K562 (cell line): ENCODE results near the gene KLHL8. TPM values are rescaled to one million over a fixed set of nuclear protein-coding genes. Genes with fewer than 3 reads are reported as not detected.
A peak's percentile ranks its signal among the peaks of the same experiment; 100 is the strongest.

ENCODE experiments used
- ATAC-seq: fragments of 200-7000 bp; cut with Tn5 transposase; 3 replicates; pipeline ENCODE4 v1.9.1; 2020; ENCODE audit warnings: moderate library complexity
- BruUV-seq: library from RNA; stranded (reverse); fragments of 400-500 nt; replicated peaks from 2 replicates; lab custom pipeline; 2021; lab: Mats Ljungman, UMichigan
- CTCF ChIA-PET: fragments of 300-600 bp; formaldehyde crosslinking; extraction: SDS; loops from one replicate; lab custom pipeline; 2021; ENCODE audit warnings: low intra/inter-chr PET ratio; lab: Yijun Ruan, JAX
- POLR2A ChIA-PET: fragments of 300-600, 350-650 bp; sonication (Branson Sonifier 250); formaldehyde crosslinking; extraction: SDS; loops from one replicate; lab custom pipeline; 2021; ENCODE audit warnings: antibody characterized with exemption, inconsistent platforms; lab: Yijun Ruan, JAX
- DNase-seq, 4 experiments: peaks; one replicate each; pipeline versions ENCODE4 v3.0.0 to v3.0.0-alpha.2; 2011 to 2018; ENCODE audit warnings: low spot score in 3 of 4, mixed read lengths in 3 of 4; ENCODE audit errors: extremely low read depth in 1 of 4
- FAIRE-seq: peaks from 2 replicates; lab custom pipeline; 2011; peaks lifted over from hg19 to GRCh38; lab: Jason Lieb, UNC
- H2AFZ ChIP-seq: 2 replicates; pipeline ENCODE4 v1.6.0; 2011; ENCODE audit warnings: low read depth, low read length, control low read depth, inconsistent platforms
- H3K27ac ChIP-seq: fragments of 200-600 bp; 3 replicates; pipeline ENCODE4 v1.8.0; 2011; ENCODE audit warnings: low read depth, mild to moderate bottlenecking, control low read depth, inconsistent platforms, low read length, moderate library complexity, mixed read lengths; ENCODE audit errors: extremely low read depth
- H3K27me3 ChIP-seq, 2 experiments: fragments of 300-600 bp in 1 of 2; 2 replicates in 1 of 2; 3 replicates in 1 of 2; pipeline versions ENCODE4 v1.6.0 to v1.8.0; 2011; ENCODE audit warnings: inconsistent platforms in 2 of 2, low read length in 2 of 2, mild to moderate bottlenecking in 1 of 2, mixed read lengths in 1 of 2, moderate library complexity in 1 of 2; ENCODE audit not compliant: control insufficient read depth in 2 of 2, insufficient read depth in 2 of 2
- H3K36me3 ChIP-seq: fragments of 300-600 bp; 3 replicates; pipeline ENCODE4 v1.8.0; 2011; ENCODE audit warnings: mild to moderate bottlenecking, low read length, inconsistent platforms; ENCODE audit not compliant: control insufficient read depth, insufficient read depth
- H3K4me1 ChIP-seq, 2 experiments: fragments of 200-600 bp in 1 of 2; replicated peaks in 1 of 2; 2 replicates in 1 of 2; 3 replicates in 1 of 2; pipeline versions ENCODE4 v1.5.1 to v1.8.0; 2011; ENCODE audit warnings: inconsistent platforms in 2 of 2, low read length in 2 of 2, mild to moderate bottlenecking in 1 of 2, mixed read lengths in 1 of 2, moderate library complexity in 1 of 2; ENCODE audit not compliant: control insufficient read depth in 2 of 2, insufficient read depth in 2 of 2
- H3K4me2 ChIP-seq: 2 replicates; pipeline ENCODE4 v1.6.1; 2011; ENCODE audit warnings: low read length, control low read depth, inconsistent platforms, mixed read lengths; ENCODE audit not compliant: insufficient read depth
- H3K4me3 ChIP-seq: fragments of 200-600 bp; sonication (generic), shearing (Covaris generic); 2 replicates; pipeline ENCODE4 v1.5.1; 2016; ENCODE audit warnings: control low read depth, inconsistent platforms
- H3K79me2 ChIP-seq: fragments of 200-600 bp; 3 replicates; pipeline ENCODE4 v1.8.0; 2011; ENCODE audit warnings: low read length, inconsistent platforms; ENCODE audit not compliant: control insufficient read depth, insufficient read depth
- H3K9ac ChIP-seq, 2 experiments: 2 replicates each; pipeline versions ENCODE4 v1.6.0 to v1.6.1; 2011; ENCODE audit warnings: low read depth in 2 of 2, low read length in 2 of 2, control low read depth in 1 of 2, inconsistent platforms in 1 of 2, mild to moderate bottlenecking in 1 of 2, mixed read lengths in 1 of 2; ENCODE audit not compliant: insufficient read depth in 1 of 2
- H3K9me1 ChIP-seq: one replicate; pipeline ENCODE4 v1.6.0; 2011; ENCODE audit warnings: inconsistent platforms, mild to moderate bottlenecking, low read length, moderate library complexity; ENCODE audit not compliant: control insufficient read depth, insufficient read depth
- H3K9me3 ChIP-seq: replicated peaks from 2 replicates; pipeline ENCODE4 v1.5.1; 2011; ENCODE audit warnings: low read depth, low read length, inconsistent platforms; ENCODE audit not compliant: control insufficient read depth, insufficient read depth
- H4K20me1 ChIP-seq: replicated peaks from 2 replicates; pipeline ENCODE4 v1.6.1; 2011; ENCODE audit warnings: low read length, inconsistent platforms, mixed read lengths; ENCODE audit not compliant: control insufficient read depth, insufficient read depth
- ARID3A ChIP-seq: IDR thresholded peaks from 2 replicates; pipeline ENCODE4 v1.6.1; 2012; ENCODE audit warnings: low read depth, low read length, improper control_type of control experiment, borderline replicate concordance
- ELF1 ChIP-seq: fragments of 200-800 bp; sonication (Bioruptor generic); IDR thresholded peaks from 2 replicates; pipeline ENCODE4 v1.6.1; 2016; ENCODE audit warnings: missing genetic modification characterization, missing compliant biosample characterization
- GABPB2 ChIP-seq: fragments of 250-450 bp; sonication (Bioruptor Pico); conservative IDR thresholded peaks from 2 replicates; pipeline ENCODE4 v1.5.1; 2021; ENCODE audit warnings: mild to moderate bottlenecking
- NRF1 ChIP-seq, 2 experiments: fragments of 450-650 bp; IDR thresholded peaks in 1 of 2; conservative IDR thresholded peaks in 1 of 2; 2 replicates each; pipeline ENCODE4 v1.6.1; 2014; ENCODE audit warnings: mild to moderate bottlenecking in 2 of 2
- SETDB1 ChIP-seq: IDR thresholded peaks from one replicate; pipeline ENCODE4 v1.6.1; 2012; ENCODE audit warnings: low read length, control low read depth, inconsistent platforms
- TEAD2 ChIP-seq: fragments of 450-650 bp; IDR thresholded peaks from 2 replicates; pipeline ENCODE4 v1.6.1; 2016; ENCODE audit warnings: missing genetic modification characterization, control low read depth, missing compliant biosample characterization
- YY1 ChIP-seq, 3 experiments: IDR thresholded peaks; 2 replicates each; pipeline ENCODE4 v1.6.1; 2011; ENCODE audit warnings: low read length in 2 of 3, mild to moderate bottlenecking in 2 of 3, moderate library complexity in 2 of 3, borderline replicate concordance in 1 of 3, control low read depth in 1 of 3, low read depth in 1 of 3; ENCODE audit not compliant: insufficient read depth in 3 of 3, insufficient replicate concordance in 2 of 3, control insufficient read depth in 1 of 3, insufficient read length in 1 of 3; ENCODE audit errors: extremely low read depth in 1 of 3
- ZC3H4 ChIP-seq: sonication (generic); formaldehyde crosslinking; IDR thresholded peaks from 2 replicates; pipeline ENCODE4 v1.9.0; 2021; ENCODE audit warnings: missing genetic modification reagents, borderline replicate concordance
- ZNF445 ChIP-seq: fragments of 250-450 bp; sonication (Bioruptor Pico); IDR thresholded peaks from 2 replicates; pipeline ENCODE4 v1.4.0; 2020; ENCODE audit warnings: low read depth, mild to moderate bottlenecking, moderate library complexity
- WGBS: fragments of 100-300 bp; shearing (Covaris generic); methylation state at CpG from one replicate; pipeline ENCODE4 v1.1.6; 2016; ENCODE audit warnings: low coverage, mixed read lengths; ENCODE audit not compliant: insufficient coverage; ENCODE audit errors: missing lambda C conversion rate; 5-methylcytosine and 5-hydroxymethylcytosine counted together
- in situ Hi-C: fragments of 300-500 bp; cut with MboI; formaldehyde crosslinking; loops from 4 replicates; pipeline ENCODE4 v1.15.0; 2018; ENCODE audit warnings: inconsistent platforms, mixed read lengths
- intact Hi-C: fragments of 100-400 bp; cut with micrococcal nuclease; formaldehyde crosslinking; loops from 2 replicates; pipeline ENCODE4 v1.14.2; 2022
- polyA plus RNA-seq, 8 experiments: library from polyadenylated mRNA; depleted of rRNA in 4 of 8; stranded (reverse) in 5 of 8; unstranded in 3 of 8; fragments of >200 nt; fragmentation: Nextera tagmentation in 2 of 8; fragmentation: Illumina TruSeq in 1 of 8; extraction: Ambion mirVana in 2 of 8; extraction: Trizol in 1 of 8; gene quantifications; 2 replicates each; pipeline versions ENCODE4 v1.2.1 to v1.2.3, GENCODE V29; 2011 to 2014; ENCODE audit warnings: inconsistent platforms in 1 of 8, missing spikeins in 1 of 8
- total RNA-seq, 7 experiments: library from RNA; depleted of rRNA in 6 of 7; stranded (reverse); fragments of >200 nt in 6 of 7; fragmentation: Illumina TruSeq in 2 of 7; extraction: Trizol in 2 of 7; gene quantifications; 2 replicates each; pipeline versions ENCODE4 v1.2.1 to v1.2.3, GENCODE V29; 2011 to 2021; ENCODE audit warnings: low replicate concordance in 1 of 7
- TF ChIP-seq, protein P1 (sequence below): fragments of 200-800 bp; sonication (Bioruptor generic); IDR thresholded peaks from 2 replicates; pipeline ENCODE4 v1.6.1; 2017; ENCODE audit warnings: missing genetic modification characterization, missing compliant biosample characterization
- TF ChIP-seq, protein P2 (sequence below): fragments of 250-450 bp; sonication (Bioruptor Pico); IDR thresholded peaks from 2 replicates; pipeline ENCODE4 v1.8.0; 2022; ENCODE audit warnings: moderate library complexity, mild to moderate bottlenecking, inconsistent platforms

Gene KLHL8
- total and polyA plus RNA-seq, 9 of the 15 experiments (the other 6 are each of a cell fraction or from before 2014, with no cell fraction given) = 8.7 to 25.3 (median 15.7) TPM

DNA sequence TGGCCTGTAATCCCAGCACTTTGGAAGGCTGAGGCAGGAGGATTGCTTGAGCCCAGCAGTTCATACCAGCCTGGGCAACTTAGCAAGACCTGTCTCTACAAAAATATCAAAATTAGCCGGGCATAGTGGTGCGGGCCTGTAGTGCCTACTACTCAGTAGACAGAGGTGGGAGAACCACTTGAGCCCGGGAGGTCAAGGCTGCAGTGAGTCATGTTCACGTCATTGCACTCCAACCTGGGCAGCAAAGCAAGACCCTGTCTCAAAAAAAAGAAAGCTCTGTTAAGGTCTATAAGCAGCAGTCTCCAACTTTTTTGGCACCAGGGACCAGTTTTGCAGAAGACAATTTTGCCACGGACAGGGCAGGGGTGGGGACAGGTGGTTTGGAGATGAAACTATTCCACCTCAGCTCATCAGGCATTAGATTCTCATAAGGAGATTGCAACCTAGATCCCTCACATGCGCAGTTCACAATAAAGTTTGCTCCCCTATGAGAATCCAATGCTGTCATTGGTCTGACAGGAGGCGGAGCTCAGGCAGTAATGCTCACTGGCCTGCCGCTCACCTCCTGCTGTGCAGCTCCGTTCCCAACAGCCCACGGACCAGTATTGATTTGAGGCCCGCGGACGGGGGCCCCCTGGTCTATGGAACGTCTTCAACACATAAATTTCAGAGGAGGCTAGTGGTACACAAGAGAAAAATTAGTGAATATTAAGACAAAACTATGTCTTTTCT lies 67.9 kb downstream of the KLHL8 start:
- H3K9ac ChIP-seq = no peak overlapping the region
- H3K27me3 ChIP-seq = no peaks in the 10 kb centered on the region
- 54% methylated on average over 14 of the region's 14 CpGs for WGBS
- FAIRE-seq = no peak
- no peak overlapping the region for H2AFZ ChIP-seq
- POLR2A ChIA-PET = no interaction called here
- no peak overlapping the region for H3K4me2 ChIP-seq
- 0 out of 3 replicates have a peak, but pooled peaks have one; percentile 28 for ATAC-seq
- no peaks in the 10 kb centered on the region for H3K4me1 ChIP-seq
- no peaks in the 10 kb centered on the region for H3K79me2 ChIP-seq
- DNase-seq = no peak
- intact Hi-C loops (no loop called here), in situ Hi-C loops (loop anchor here (5.0 kb wide), 1 partner anchor 80 kb away; no protein-coding TSS in a partner anchor)
- no peaks in the 10 kb centered on the region for H3K9me1 ChIP-seq
- CTCF ChIA-PET = no interaction called here
- H3K36me3 ChIP-seq = no peaks in the 10 kb centered on the region
- no peaks in the 10 kb centered on the region for H4K20me1 ChIP-seq
- no peak overlapping the region for H3K27ac ChIP-seq
- H3K4me3 ChIP-seq = no peak overlapping the region
- H3K9me3 ChIP-seq = no peaks in the 10 kb centered on the region
- no TSS peak for BruUV-seq
- TF ChIP-seq SETDB1 (no peak), YY1 (IDR thresholded peaks at IDR 0.05; ENCODE audit: borderline replicate concordance in 1 of 3, control insufficient read depth in 1 of 3, extremely low read depth in 1 of 3, insufficient read depth in 3 of 3, insufficient read length in 1 of 3, insufficient replicate concordance in 2 of 3, low read depth in 1 of 3, low read length in 2 of 3) (no peak), NRF1 (conservative IDR thresholded peaks at IDR 0.05 in 1 of 2, IDR thresholded peaks at IDR 0.05 in 1 of 2) (peak; percentile 27 to 42; a peak in 3 of 4 replicates), TEAD2 (tag) (no peak), ELF1 (tag) (no peak), GABPB2 (CRISPR knock-in tag) (no peak), ARID3A (no peak), ZC3H4 (CRISPR knock-in tag) (no peak), ZNF445 (no peak)
- TF ChIP-seq, protein P1, sequence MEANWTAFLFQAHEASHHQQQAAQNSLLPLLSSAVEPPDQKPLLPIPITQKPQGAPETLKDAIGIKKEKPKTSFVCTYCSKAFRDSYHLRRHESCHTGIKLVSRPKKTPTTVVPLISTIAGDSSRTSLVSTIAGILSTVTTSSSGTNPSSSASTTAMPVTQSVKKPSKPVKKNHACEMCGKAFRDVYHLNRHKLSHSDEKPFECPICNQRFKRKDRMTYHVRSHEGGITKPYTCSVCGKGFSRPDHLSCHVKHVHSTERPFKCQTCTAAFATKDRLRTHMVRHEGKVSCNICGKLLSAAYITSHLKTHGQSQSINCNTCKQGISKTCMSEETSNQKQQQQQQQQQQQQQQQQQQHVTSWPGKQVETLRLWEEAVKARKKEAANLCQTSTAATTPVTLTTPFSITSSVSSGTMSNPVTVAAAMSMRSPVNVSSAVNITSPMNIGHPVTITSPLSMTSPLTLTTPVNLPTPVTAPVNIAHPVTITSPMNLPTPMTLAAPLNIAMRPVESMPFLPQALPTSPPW (CRISPR knock-in tag) = no peak
- TF ChIP-seq, protein P2, sequence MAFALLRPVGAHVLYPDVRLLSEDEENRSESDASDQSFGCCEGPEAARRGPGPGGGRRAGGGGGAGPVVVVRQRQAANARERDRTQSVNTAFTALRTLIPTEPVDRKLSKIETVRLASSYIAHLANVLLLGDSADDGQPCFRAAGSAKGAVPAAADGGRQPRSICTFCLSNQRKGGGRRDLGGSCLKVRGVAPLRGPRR (CRISPR knock-in tag) = no peak
